ENCODE data around the gene CDK10. TPM values are rescaled to one million over a fixed set of nuclear protein-coding genes. Genes with fewer than 3 reads are reported as not detected.

The CDK10 gene
- total RNA-seq, 4 donors from 2014 or later, result 42.8 to 118 (median 55.0) TPM

GRCh38 chr16:89700100-89700648, 13.7 kb downstream of the CDK10 start:
- H3K4me1 ChIP-seq, result peaks cover 31% of the 10 kb centered on the region
- TF ChIP-seq, protein P1, sequence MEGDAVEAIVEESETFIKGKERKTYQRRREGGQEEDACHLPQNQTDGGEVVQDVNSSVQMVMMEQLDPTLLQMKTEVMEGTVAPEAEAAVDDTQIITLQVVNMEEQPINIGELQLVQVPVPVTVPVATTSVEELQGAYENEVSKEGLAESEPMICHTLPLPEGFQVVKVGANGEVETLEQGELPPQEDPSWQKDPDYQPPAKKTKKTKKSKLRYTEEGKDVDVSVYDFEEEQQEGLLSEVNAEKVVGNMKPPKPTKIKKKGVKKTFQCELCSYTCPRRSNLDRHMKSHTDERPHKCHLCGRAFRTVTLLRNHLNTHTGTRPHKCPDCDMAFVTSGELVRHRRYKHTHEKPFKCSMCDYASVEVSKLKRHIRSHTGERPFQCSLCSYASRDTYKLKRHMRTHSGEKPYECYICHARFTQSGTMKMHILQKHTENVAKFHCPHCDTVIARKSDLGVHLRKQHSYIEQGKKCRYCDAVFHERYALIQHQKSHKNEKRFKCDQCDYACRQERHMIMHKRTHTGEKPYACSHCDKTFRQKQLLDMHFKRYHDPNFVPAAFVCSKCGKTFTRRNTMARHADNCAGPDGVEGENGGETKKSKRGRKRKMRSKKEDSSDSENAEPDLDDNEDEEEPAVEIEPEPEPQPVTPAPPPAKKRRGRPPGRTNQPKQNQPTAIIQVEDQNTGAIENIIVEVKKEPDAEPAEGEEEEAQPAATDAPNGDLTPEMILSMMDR (IDR thresholded peaks at IDR 0.05), result peak; percentile 65 to 73
- TF ChIP-seq POLR2A (IDR thresholded peaks at IDR 0.05) (no peak), POLR2AphosphoS5 (IDR thresholded peaks at IDR 0.05) (peak in 1 of 3 donors; percentile 87), EP300 (IDR thresholded peaks at IDR 0.05) (no peak)
- H3K4me3 ChIP-seq, result peak overlapping the region; percentile 81
- peak; percentile 98 to 99 for DNase-seq (ENCODE audit: low spot score in 2 of 2)
- no peaks in the 10 kb centered on the region for H3K9me3 ChIP-seq
- WGBS, result 0% methylated on average over 4 of the region's 30 CpGs
- H3K27me3 ChIP-seq, result no peaks in the 10 kb centered on the region
- peaks cover 24% of the 10 kb centered on the region for H3K36me3 ChIP-seq
- H3K27ac ChIP-seq, result peak overlapping the region; percentile 76

DNA sequence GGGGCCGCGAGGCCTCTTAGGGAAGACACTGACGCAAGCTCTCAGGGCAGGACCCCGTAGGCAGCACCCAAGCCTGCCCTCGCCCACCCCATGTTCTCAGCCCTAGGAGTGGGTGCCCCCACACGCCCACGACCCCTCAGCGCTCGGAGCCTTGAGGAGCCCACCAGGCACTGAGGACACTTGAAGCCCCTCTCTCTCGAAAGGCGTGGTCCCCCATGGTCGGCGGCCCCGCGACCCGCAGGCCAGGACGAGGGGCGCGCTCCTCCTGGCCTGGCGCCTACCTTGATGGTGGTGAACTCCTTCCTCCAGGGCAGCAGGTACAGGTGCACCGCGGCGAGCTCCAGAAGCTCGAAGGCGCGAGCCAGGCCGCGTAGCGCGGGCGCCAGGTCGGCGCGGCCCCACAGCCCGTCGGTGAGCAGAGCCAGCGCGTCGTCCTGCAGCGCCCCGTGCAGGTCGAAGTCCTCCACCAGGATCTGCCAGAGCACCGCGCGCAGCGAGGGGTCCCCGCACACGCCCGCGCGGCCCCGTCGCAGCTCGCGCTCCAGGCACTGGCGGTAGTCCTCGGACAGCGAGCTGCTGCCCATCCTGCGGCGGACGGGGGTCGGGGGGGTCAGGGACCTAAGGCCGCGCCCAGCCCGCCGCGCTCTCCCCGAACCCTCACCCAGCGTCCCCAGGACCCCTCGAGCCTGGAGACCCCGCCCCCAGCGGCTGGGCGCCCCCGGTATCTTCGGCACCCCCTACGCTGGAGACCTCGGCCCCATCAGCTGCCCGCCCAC, 14.3 kb downstream of the CDK10 start:
- Histone ChIP-seq H3K4me1 (peaks cover 31% of the 10 kb centered on the region), H3K27me3 (no peaks in the 10 kb centered on the region), H3K36me3 (peaks cover 17% of the 10 kb centered on the region), H3K4me3 (peak overlapping the region; percentile 81), H3K27ac (peak overlapping the region; percentile 76), H3K9me3 (no peaks in the 10 kb centered on the region)
- 20% methylated on average over 2 of the region's 78 CpGs for WGBS
- peak in 1 of 2 donors; percentile 80 for DNase-seq (ENCODE audit: low spot score in 2 of 2)
- peak in 1 of 3 donors; percentile 32 for TF ChIP-seq POLR2AphosphoS5 (IDR thresholded peaks at IDR 0.05)
- TF ChIP-seq, protein P1 (IDR thresholded peaks at IDR 0.05), result peak in 1 of 2 donors; percentile 22
- TF ChIP-seq EP300 (IDR thresholded peaks at IDR 0.05), result no peak
- TF ChIP-seq POLR2A (IDR thresholded peaks at IDR 0.05), result no peak

- Histone ChIP-seq H3K27ac (peak within 1 kb of the TSS; percentile 76), H3K27me3 (no peaks in the 10 kb centered on the region), H3K4me3 (peak within 1 kb of the TSS; percentile 81), H3K4me1 (peaks cover 31% of the 10 kb centered on the region), H3K9me3 (no peaks in the 10 kb centered on the region), H3K36me3 (peaks cover 14% of the 10 kb centered on the region)
- DNase-seq (ENCODE audit: low spot score in 2 of 2), result peak; percentile 93 to 94
- TF ChIP-seq, protein P1 (IDR thresholded peaks at IDR 0.05), result no peak
- TF ChIP-seq POLR2A (IDR thresholded peaks at IDR 0.05), result peak; percentile 57 to 68
- no peak for TF ChIP-seq EP300 (IDR thresholded peaks at IDR 0.05)
- peak in 1 of 3 donors; percentile 5 for TF ChIP-seq POLR2AphosphoS5 (IDR thresholded peaks at IDR 0.05)
- WGBS, result under 1% methylated on average over 30 of the region's 97 CpGs
These were observed 15.2 kb downstream of the CDK10 start, which contains the start of gene SPATA2L for GRCh38 chr16:89701425-89702406. TSS of gene SPATA2L (minus strand) at chr16:89701705. CDS start at chr16:89701232, 473 bp downstream.

DNA sequence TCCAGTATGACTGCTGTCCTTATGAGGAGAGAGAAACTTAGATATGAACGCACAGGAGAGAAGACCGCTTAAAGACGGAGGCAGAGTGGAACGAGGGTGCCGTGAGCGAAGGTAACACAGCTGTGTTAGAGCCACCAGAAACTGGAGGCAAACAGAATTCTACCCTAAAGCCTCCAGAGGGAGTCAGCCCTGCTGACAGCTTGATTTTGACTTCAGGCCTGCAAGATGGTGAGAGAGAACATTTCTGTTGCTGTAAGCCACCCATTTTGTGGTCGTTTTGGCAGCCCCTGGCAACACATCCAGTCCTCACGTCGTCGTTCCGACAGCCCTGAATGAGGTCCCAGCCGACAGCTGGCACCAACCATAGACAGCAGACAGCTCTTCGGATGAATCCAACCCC, 17.8 kb downstream of the CDK10 start:
- 78% methylated on average over 13 of the region's 13 CpGs for WGBS
- no peak for DNase-seq (ENCODE audit: low spot score in 2 of 2)
- Histone ChIP-seq H3K27ac (no peak overlapping the region), H3K27me3 (no peaks in the 10 kb centered on the region), H3K36me3 (no peaks in the 10 kb centered on the region), H3K4me1 (peaks cover 37% of the 10 kb centered on the region), H3K4me3 (no peak overlapping the region), H3K9me3 (no peaks in the 10 kb centered on the region)
- no peak for TF ChIP-seq EP300 (IDR thresholded peaks at IDR 0.05)
- no peak for TF ChIP-seq POLR2A (IDR thresholded peaks at IDR 0.05)
- no peak for TF ChIP-seq POLR2AphosphoS5 (IDR thresholded peaks at IDR 0.05)
- TF ChIP-seq, protein P1 (IDR thresholded peaks at IDR 0.05), result no peak

Measured in suprapubic skin (tissue), 4 donors.